Tibial nerve (tissue), 4 donors: ENCODE measurements around the gene MYO15B. TPM values are rescaled to one million over a fixed set of nuclear protein-coding genes. Genes with fewer than 3 reads are reported as not detected.

Source experiments
- DNase-seq, 2 donors: peaks; one replicate each; pipeline ENCODE4 v3.0.0-alpha.2; 2019; ENCODE audit warnings: low spot score in 2 of 2
- H3K27ac ChIP-seq, 4 donors: fragments of 200-600 bp; sonication (generic) in 3 of 4; one replicate each; pipeline ENCODE4 v1.5.1; 2017 to 2019; ENCODE audit warnings: mild to moderate bottlenecking in 1 of 4
- H3K27me3 ChIP-seq, 2 donors: fragments of 200-600 bp; sonication (generic) in 1 of 2; one replicate each; pipeline versions ENCODE4 v1.5.1 to v1.6.0; 2017 to 2019
- H3K36me3 ChIP-seq, 3 donors: fragments of 200-600 bp; sonication (generic); one replicate each; pipeline ENCODE4 v1.5.1; 2018 to 2019
- H3K4me1 ChIP-seq, 4 donors: fragments of 200-600 bp; sonication (generic) in 3 of 4; one replicate each; pipeline ENCODE4 v1.5.1; 2017 to 2019
- H3K4me3 ChIP-seq, 4 donors: fragments of 200-600 bp; sonication (generic) in 3 of 4; one replicate each; pipeline ENCODE4 v1.5.1; 2017 to 2019; ENCODE audit warnings: mild to moderate bottlenecking in 1 of 4, moderate library complexity in 1 of 4
- H3K9me3 ChIP-seq, 4 donors: fragments of 200-600 bp; sonication (generic) in 3 of 4; one replicate each; pipeline ENCODE4 v1.5.1; 2017 to 2019
- EP300 ChIP-seq, 2 donors: sonication (generic); formaldehyde crosslinking; IDR thresholded peaks; one replicate each; pipeline ENCODE4 v1.6.1; 2017; ENCODE audit warnings: antibody characterized with exemption in 2 of 2, mild to moderate bottlenecking in 1 of 2
- POLR2A ChIP-seq, 2 donors: fragments of 450-650 bp; IDR thresholded peaks; one replicate each; pipeline ENCODE4 v1.6.1; 2017; ENCODE audit warnings: antibody characterized with exemption in 2 of 2, mild to moderate bottlenecking in 2 of 2, moderate library complexity in 2 of 2
- WGBS, 2 donors: methylation state at CpG; one replicate each; pipeline ENCODE4 v1.1.5; 2018; 5-methylcytosine and 5-hydroxymethylcytosine counted together
- total RNA-seq, 4 donors: library from RNA; depleted of rRNA; stranded (reverse); fragments of >200 nt; gene quantifications; one replicate each; pipeline ENCODE4 v1.1.0, GENCODE V29; 2016
- TF ChIP-seq, protein P1 (sequence below), 5 experiments: fragments of 200-600 bp in 3 of 5; fragments of 450-650 bp in 2 of 5; sonication (generic) in 3 of 5; IDR thresholded peaks; one replicate each; pipeline ENCODE4 v1.5.1; 2016 to 2019; ENCODE audit warnings: antibody characterized with exemption in 5 of 5, mild to moderate bottlenecking in 3 of 5, moderate library complexity in 2 of 5

Gene MYO15B
- total RNA-seq, 4 donors from 2014 or later, result 150 to 327 (median 278) TPM

DNA sequence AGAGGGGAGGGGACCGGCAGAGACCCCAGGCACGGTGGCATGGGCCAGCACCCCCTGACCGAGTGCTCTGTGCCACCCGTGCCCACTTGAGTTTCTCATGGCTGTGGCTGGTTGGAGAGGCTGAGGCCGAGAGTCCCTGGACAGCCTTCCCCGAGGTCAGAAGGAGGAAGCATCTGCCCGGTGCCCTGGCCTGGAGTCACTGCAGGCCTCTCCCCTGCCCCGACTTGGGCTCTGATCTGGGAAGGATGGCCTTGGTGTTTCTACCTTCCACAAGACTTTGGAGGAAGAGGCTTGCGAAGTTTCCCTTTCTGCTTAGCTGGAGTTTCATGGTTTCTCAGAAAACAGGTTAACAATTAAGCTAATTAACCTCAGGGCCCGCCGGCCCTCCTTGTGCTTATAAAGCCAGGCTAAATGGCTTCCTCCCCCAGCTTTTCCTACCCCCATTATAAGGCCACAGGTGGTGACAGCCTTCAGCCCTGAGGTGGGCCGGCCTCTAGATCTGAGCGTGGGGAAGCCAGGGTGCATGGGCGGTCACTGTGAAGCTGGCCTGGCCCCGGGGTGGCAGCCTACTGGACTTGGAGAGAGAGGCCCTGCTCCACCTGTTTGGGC, 44.8 kb upstream of the MYO15B start:
- no peak for TF ChIP-seq EP300 (IDR thresholded peaks at IDR 0.05)
- TF ChIP-seq, protein P1, sequence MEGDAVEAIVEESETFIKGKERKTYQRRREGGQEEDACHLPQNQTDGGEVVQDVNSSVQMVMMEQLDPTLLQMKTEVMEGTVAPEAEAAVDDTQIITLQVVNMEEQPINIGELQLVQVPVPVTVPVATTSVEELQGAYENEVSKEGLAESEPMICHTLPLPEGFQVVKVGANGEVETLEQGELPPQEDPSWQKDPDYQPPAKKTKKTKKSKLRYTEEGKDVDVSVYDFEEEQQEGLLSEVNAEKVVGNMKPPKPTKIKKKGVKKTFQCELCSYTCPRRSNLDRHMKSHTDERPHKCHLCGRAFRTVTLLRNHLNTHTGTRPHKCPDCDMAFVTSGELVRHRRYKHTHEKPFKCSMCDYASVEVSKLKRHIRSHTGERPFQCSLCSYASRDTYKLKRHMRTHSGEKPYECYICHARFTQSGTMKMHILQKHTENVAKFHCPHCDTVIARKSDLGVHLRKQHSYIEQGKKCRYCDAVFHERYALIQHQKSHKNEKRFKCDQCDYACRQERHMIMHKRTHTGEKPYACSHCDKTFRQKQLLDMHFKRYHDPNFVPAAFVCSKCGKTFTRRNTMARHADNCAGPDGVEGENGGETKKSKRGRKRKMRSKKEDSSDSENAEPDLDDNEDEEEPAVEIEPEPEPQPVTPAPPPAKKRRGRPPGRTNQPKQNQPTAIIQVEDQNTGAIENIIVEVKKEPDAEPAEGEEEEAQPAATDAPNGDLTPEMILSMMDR (IDR thresholded peaks at IDR 0.05), result no peak
- TF ChIP-seq POLR2A (IDR thresholded peaks at IDR 0.05), result no peak
- no peak overlapping the region for H3K4me3 ChIP-seq
- no peak for DNase-seq
- H3K4me1 ChIP-seq, result no peaks in the 10 kb centered on the region
- H3K27me3 ChIP-seq, result no peaks in the 10 kb centered on the region
- no peaks in the 10 kb centered on the region for H3K9me3 ChIP-seq
- no peak overlapping the region for H3K27ac ChIP-seq
- H3K36me3 ChIP-seq, result no peaks in the 10 kb centered on the region
- WGBS, 2 donors, result 74 to 85% methylated on average over 14 to 15 of the region's 15 CpGs

DNA sequence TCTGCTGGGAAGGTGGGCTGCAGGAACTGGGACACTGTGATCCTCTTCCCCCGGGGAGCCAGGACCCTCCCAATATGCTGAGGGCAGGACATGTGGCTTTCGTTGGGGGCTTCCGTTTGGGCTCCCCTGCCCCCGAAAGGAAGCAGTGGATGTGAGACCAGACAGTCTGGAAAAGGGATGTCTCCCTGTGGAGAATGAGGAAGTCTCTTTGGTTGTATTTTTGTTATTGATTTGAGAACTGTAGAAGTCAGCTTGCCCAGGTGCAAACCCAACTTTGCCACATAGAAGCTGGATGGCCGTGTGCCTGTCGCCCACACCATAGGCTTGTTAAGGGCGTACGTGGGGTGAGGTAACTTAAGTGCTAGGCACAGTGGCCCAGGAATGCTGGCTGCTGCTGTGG, 43.4 kb upstream of the MYO15B start:
- no peak for TF ChIP-seq POLR2A (IDR thresholded peaks at IDR 0.05)
- no peak for TF ChIP-seq EP300 (IDR thresholded peaks at IDR 0.05)
- TF ChIP-seq, protein P1 (IDR thresholded peaks at IDR 0.05), result no peak
- Histone ChIP-seq H3K27ac (no peak overlapping the region), H3K9me3 (no peaks in the 10 kb centered on the region), H3K36me3 (no peaks in the 10 kb centered on the region), H3K4me1 (no peaks in the 10 kb centered on the region), H3K27me3 (no peaks in the 10 kb centered on the region), H3K4me3 (no peak overlapping the region)
- DNase-seq, result no peak
- 83 to 84% methylated on average over 4 to 8 of the region's 8 CpGs for WGBS, 2 donors

DNA sequence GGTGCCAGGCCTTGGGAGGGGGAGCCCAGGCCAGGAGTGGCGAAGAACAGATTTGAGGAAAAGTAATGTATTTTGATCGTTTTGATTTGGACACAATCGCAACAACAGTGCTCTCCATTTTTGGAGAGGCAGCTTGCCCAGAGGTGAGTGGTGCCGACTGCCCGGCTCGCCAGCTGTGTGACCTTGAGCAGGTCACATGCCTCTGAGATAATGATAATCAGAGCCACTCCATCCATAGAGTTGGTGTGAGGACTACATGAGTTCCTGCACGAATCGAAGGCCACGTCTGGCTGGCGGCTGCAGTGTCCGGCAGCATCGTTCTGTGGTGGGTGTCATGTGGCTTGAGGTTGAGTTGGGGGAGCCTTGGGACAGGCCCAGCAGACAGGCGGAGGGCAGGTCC, 41.4 kb upstream of the MYO15B start:
- Histone ChIP-seq H3K27ac (no peak overlapping the region), H3K36me3 (no peaks in the 10 kb centered on the region), H3K4me3 (no peak overlapping the region), H3K9me3 (no peaks in the 10 kb centered on the region), H3K27me3 (no peaks in the 10 kb centered on the region), H3K4me1 (no peaks in the 10 kb centered on the region)
- no peak for DNase-seq
- TF ChIP-seq, protein P1 (IDR thresholded peaks at IDR 0.05), result no peak
- TF ChIP-seq POLR2A (IDR thresholded peaks at IDR 0.05), result no peak
- no peak for TF ChIP-seq EP300 (IDR thresholded peaks at IDR 0.05)
- WGBS, 2 donors, result 87 to 92% methylated on average over 13 of the region's 13 CpGs

DNA sequence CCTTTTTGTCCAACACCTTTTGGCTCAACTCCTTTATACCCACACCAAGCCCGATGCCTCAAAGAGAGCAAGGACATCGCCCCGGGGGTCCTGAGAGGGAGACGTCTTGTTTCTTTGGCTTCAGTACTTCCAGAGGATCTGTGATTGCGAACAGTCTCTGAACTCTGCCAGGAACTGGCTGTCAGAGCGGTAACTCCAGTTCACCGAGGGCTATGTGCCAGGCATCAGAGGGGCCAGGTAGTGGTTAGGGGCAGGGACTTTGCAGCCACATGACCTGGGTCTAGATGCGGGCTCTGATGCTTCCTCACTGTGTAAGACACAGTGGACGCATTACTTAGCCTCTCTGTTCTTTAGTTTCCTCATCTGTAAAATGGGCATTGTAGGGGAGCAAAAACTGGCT, 40.5 kb upstream of the MYO15B start:
- no peak overlapping the region for H3K27ac ChIP-seq
- H3K4me3 ChIP-seq, result no peak overlapping the region
- no peaks in the 10 kb centered on the region for H3K27me3 ChIP-seq
- no peak for DNase-seq
- TF ChIP-seq, protein P1 (IDR thresholded peaks at IDR 0.05), result no peak
- TF ChIP-seq POLR2A (IDR thresholded peaks at IDR 0.05), result no peak
- no peak for TF ChIP-seq EP300 (IDR thresholded peaks at IDR 0.05)
- 87 to 90% methylated on average over 9 of the region's 9 CpGs for WGBS, 2 donors
- no peaks in the 10 kb centered on the region for H3K36me3 ChIP-seq
- H3K9me3 ChIP-seq, result no peaks in the 10 kb centered on the region
- H3K4me1 ChIP-seq, result no peaks in the 10 kb centered on the region

DNA sequence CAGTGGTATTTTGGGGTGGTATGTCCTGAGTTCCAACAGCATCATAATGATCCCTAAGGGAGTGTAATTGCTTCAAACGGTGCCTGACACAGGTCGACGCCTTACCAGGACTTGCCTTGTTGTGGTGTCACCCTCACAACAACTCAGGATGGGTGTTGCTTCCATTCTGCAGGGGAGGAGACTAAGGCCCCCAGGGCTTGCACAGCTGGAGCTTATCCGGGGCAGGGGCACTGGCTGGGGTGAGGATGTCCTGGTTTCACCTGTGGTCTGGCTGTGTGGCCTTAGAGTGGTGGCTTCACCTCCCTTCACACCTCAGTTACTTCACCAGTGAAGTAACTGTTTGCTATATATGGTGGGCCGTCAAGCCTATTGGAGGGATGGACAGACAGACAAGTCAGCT, 38.8 kb upstream of the MYO15B start:
- 70 to 75% methylated on average over 5 of the region's 5 CpGs for WGBS, 2 donors
- H3K27ac ChIP-seq, result peak overlapping the region in 1 of 4 donors; percentile 67

More for the DNA sequence above, 38.8 kb upstream of the MYO15B start:
- no peak for TF ChIP-seq POLR2A (IDR thresholded peaks at IDR 0.05)
- no peak for TF ChIP-seq EP300 (IDR thresholded peaks at IDR 0.05)
- TF ChIP-seq, protein P1 (IDR thresholded peaks at IDR 0.05), result no peak
- H3K9me3 ChIP-seq, result no peaks in the 10 kb centered on the region
- H3K4me1 ChIP-seq, result no peaks in the 10 kb centered on the region
- no peak for DNase-seq
- no peaks in the 10 kb centered on the region for H3K36me3 ChIP-seq
- H3K4me3 ChIP-seq, result no peak overlapping the region
- H3K27me3 ChIP-seq, result no peaks in the 10 kb centered on the region
